Limb (tissue), 2 donors: ENCODE data around the gene RUVBL2.

Experiments used
- DNase-seq, 2 donors: peaks; one replicate each; pipeline ENCODE4 v3.0.0-alpha.2; 2016; ENCODE audit errors: extremely low spot score in 2 of 2

The RUVBL2 gene

GRCh38 chr19:48993175-48994034, at the start of gene RUVBL2, which contains the start of gene GYS1:
RUVBL2 (plus strand) TSS chr19:48993887; CDS start chr19:48993912, 25 bp downstream.
GYS1 (minus strand) TSS chr19:48993309; CDS start chr19:48993112, 197 bp downstream.
- peak; percentile 99 to 100 for DNase-seq

- no peak for DNase-seq
These were observed 48.3 kb upstream of the RUVBL2 start for GRCh38 chr19:48945415-48945814.

GRCh38 chr19:48945817-48946216, 47.9 kb upstream of the RUVBL2 start:
- no peak for DNase-seq

- DNase-seq: no peak
These were observed 47.0 kb upstream of the RUVBL2 start for GRCh38 chr19:48946463-48947257.

- no peak for DNase-seq
These were observed 46.5 kb upstream of the RUVBL2 start for GRCh38 chr19:48947258-48947542.

- no peak for DNase-seq
These were observed 43.5 kb upstream of the RUVBL2 start for GRCh38 chr19:48950159-48950558.

- DNase-seq: no peak
These were observed 42.7 kb upstream of the RUVBL2 start for GRCh38 chr19:48950830-48951519.

GRCh38 chr19:48953141-48953540, 40.5 kb upstream of the RUVBL2 start:
- DNase-seq: no peak

- no peak for DNase-seq
These were observed 39.6 kb upstream of the RUVBL2 start for GRCh38 chr19:48953990-48954594.

- DNase-seq: peak; percentile 96 to 99
These were observed 38.9 kb upstream of the RUVBL2 start, which contains the start of gene BAX for GRCh38 chr19:48954595-48955307. BAX (plus strand) TSS chr19:48954875; CDS start chr19:48954929, 54 bp downstream.

- DNase-seq: no peak
These were observed 38.3 kb upstream of the RUVBL2 start for GRCh38 chr19:48955308-48955958.

- no peak for DNase-seq
These were observed 35.7 kb upstream of the RUVBL2 start for GRCh38 chr19:48958006-48958405.

- DNase-seq: no peak
These were observed 34.1 kb upstream of the RUVBL2 start for GRCh38 chr19:48959341-48960239.

- no peak for DNase-seq
These were observed 32.5 kb upstream of the RUVBL2 start for GRCh38 chr19:48961051-48961649.

- no peak for DNase-seq
These were observed 32.0 kb upstream of the RUVBL2 start for GRCh38 chr19:48961673-48962028.

GRCh38 chr19:48962029-48962848, 31.4 kb upstream of the RUVBL2 start:
- DNase-seq: no peak

GRCh38 chr19:48962849-48963165, 30.9 kb upstream of the RUVBL2 start:
- DNase-seq: no peak
